WTC11 (cell line): ENCODE measurements around the gene LPCAT1. TPM values are rescaled to one million over a fixed set of nuclear protein-coding genes. Genes with fewer than 3 reads are reported as not detected.

Experiments used
- ATAC-seq: fragments of 200-7000 bp; cut with Tn5 transposase; 2 replicates; pipeline ENCODE4 v1.10.0; 2021; ENCODE audit warnings: mild to moderate bottlenecking, moderate library complexity
- CTCF ChIA-PET: fragments of 300-600 bp; sonication (Branson Sonifier 250); formaldehyde crosslinking; loops from one replicate; lab custom pipeline; 2021; ENCODE audit warnings: antibody characterized with exemption; lab: Charles Lee
- POLR2A ChIA-PET: fragments of 350-600 bp; sonication (Branson Sonifier 250); formaldehyde crosslinking; loops from one replicate; lab custom pipeline; 2021; ENCODE audit warnings: antibody characterized with exemption; lab: Charles Lee
- DNase-seq: peaks from one replicate; pipeline ENCODE4 v3.0.0; 2021; ENCODE audit warnings: low spot score
- H3K27ac Mint-ChIP-seq: 2 replicates; pipeline ENCODE4 v1.8.0; 2021; ENCODE audit warnings: mixed read lengths
- H3K27me3 Mint-ChIP-seq: 2 replicates; pipeline ENCODE4 v1.8.0; 2021; ENCODE audit warnings: low read depth, mild to moderate bottlenecking, moderate library complexity, mixed read lengths
- H3K36me3 Mint-ChIP-seq: 2 replicates; pipeline ENCODE4 v1.8.0; 2021; ENCODE audit warnings: mixed read lengths
- H3K4me1 Mint-ChIP-seq: 2 replicates; pipeline ENCODE4 v1.8.0; 2022; ENCODE audit warnings: mixed read lengths
- H3K4me3 Mint-ChIP-seq: 2 replicates; pipeline ENCODE4 v1.8.0; 2021; ENCODE audit warnings: mild to moderate bottlenecking, moderate library complexity, mixed read lengths
- H3K9me3 Mint-ChIP-seq: 2 replicates; pipeline ENCODE4 v1.8.0; 2021; ENCODE audit warnings: mixed read lengths
- ATF2 ChIP-seq: sonication (generic); formaldehyde crosslinking; IDR thresholded peaks from 2 replicates; pipeline ENCODE4 v1.8.1; 2022; ENCODE audit warnings: low read depth, missing genetic modification reagents, borderline replicate concordance
- CDX4 ChIP-seq: fragments of 250-450 bp; sonication (Bioruptor Pico); IDR thresholded peaks from 2 replicates; pipeline ENCODE4 v1.9.0; 2021; ENCODE audit warnings: moderate library complexity, mild to moderate bottlenecking, inconsistent platforms, borderline replicate concordance
- CREM ChIP-seq: sonication (generic); formaldehyde crosslinking; IDR thresholded peaks from 2 replicates; pipeline ENCODE4 v1.8.1; 2022; ENCODE audit warnings: mild to moderate bottlenecking, missing genetic modification reagents, moderate library complexity
- E2F4 ChIP-seq: sonication (generic); formaldehyde crosslinking; IDR thresholded peaks from 2 replicates; pipeline ENCODE4 v1.8.1; 2022; ENCODE audit warnings: low read depth, mild to moderate bottlenecking, moderate library complexity, missing genetic modification reagents, borderline replicate concordance
- FOXJ3 ChIP-seq: sonication (generic); formaldehyde crosslinking; IDR thresholded peaks from 2 replicates; pipeline ENCODE4 v1.9.0; 2021; ENCODE audit warnings: missing genetic modification reagents, mild to moderate bottlenecking, borderline replicate concordance
- FOXK1 ChIP-seq: sonication (generic); formaldehyde crosslinking; IDR thresholded peaks from 2 replicates; pipeline ENCODE4 v1.8.0; 2022; ENCODE audit warnings: mild to moderate bottlenecking, moderate library complexity, missing genetic modification reagents
- GABPB1 ChIP-seq: sonication (generic); formaldehyde crosslinking; IDR thresholded peaks from 2 replicates; pipeline ENCODE4 v1.8.1; 2023; ENCODE audit warnings: mild to moderate bottlenecking, missing genetic modification reagents
- JUN ChIP-seq: sonication (generic); formaldehyde crosslinking; IDR thresholded peaks from 2 replicates; pipeline ENCODE4 v1.8.0; 2023; ENCODE audit warnings: mild to moderate bottlenecking, missing genetic modification reagents
- MYBL2 ChIP-seq: sonication (generic); formaldehyde crosslinking; IDR thresholded peaks from 2 replicates; pipeline ENCODE4 v1.8.1; 2023; ENCODE audit warnings: mild to moderate bottlenecking, moderate library complexity, missing genetic modification reagents
- NFATC4 ChIP-seq: fragments of 250-450 bp; sonication (Bioruptor Pico); IDR thresholded peaks from 2 replicates; pipeline ENCODE4 v1.9.0; 2021; ENCODE audit warnings: mild to moderate bottlenecking
- NFE2L1 ChIP-seq: sonication (generic); formaldehyde crosslinking; IDR thresholded peaks from 2 replicates; pipeline ENCODE4 v1.8.1; 2023; ENCODE audit warnings: missing genetic modification reagents
- NR2C2 ChIP-seq: sonication (generic); formaldehyde crosslinking; IDR thresholded peaks from 2 replicates; pipeline ENCODE4 v1.8.0; 2022; ENCODE audit warnings: mild to moderate bottlenecking, missing genetic modification reagents
- PRDM15 ChIP-seq: sonication (generic); formaldehyde crosslinking; IDR thresholded peaks from 2 replicates; pipeline ENCODE4 v1.8.0; 2022; ENCODE audit warnings: missing genetic modification reagents
- RORB ChIP-seq: fragments of 250-450 bp; sonication (Bioruptor Pico); IDR thresholded peaks from 2 replicates; pipeline ENCODE4 v1.9.0; 2021; ENCODE audit warnings: mild to moderate bottlenecking
- SP1 ChIP-seq: sonication (generic); formaldehyde crosslinking; conservative IDR thresholded peaks from 2 replicates; pipeline ENCODE4 v1.8.1; 2022; ENCODE audit warnings: missing genetic modification reagents
- TCF7 ChIP-seq: sonication (generic); formaldehyde crosslinking; IDR thresholded peaks from 2 replicates; pipeline ENCODE4 v1.8.0; 2022; ENCODE audit warnings: mild to moderate bottlenecking, low read depth, missing genetic modification reagents, moderate library complexity
- TEAD4 ChIP-seq: sonication (generic); formaldehyde crosslinking; IDR thresholded peaks from 2 replicates; pipeline ENCODE4 v1.8.0; 2022; ENCODE audit warnings: mild to moderate bottlenecking, missing genetic modification reagents
- ZNF138 ChIP-seq: sonication (generic); formaldehyde crosslinking; conservative IDR thresholded peaks from 2 replicates; pipeline ENCODE4 v1.8.1; 2022; ENCODE audit warnings: mild to moderate bottlenecking, moderate library complexity, missing genetic modification reagents
- ZNF219 ChIP-seq: sonication (generic); formaldehyde crosslinking; IDR thresholded peaks from 2 replicates; pipeline ENCODE4 v1.8.0; 2023; ENCODE audit warnings: missing genetic modification reagents, mild to moderate bottlenecking, borderline replicate concordance
- ZNF263 ChIP-seq: sonication (generic); formaldehyde crosslinking; IDR thresholded peaks from 2 replicates; pipeline ENCODE4 v1.8.1; 2022; ENCODE audit warnings: low read depth, mild to moderate bottlenecking, moderate library complexity, missing genetic modification reagents
- ZNF317 ChIP-seq: sonication (generic); formaldehyde crosslinking; IDR thresholded peaks from 2 replicates; pipeline ENCODE4 v1.8.1; 2023; ENCODE audit warnings: low read depth, mild to moderate bottlenecking, moderate library complexity, missing genetic modification reagents, borderline replicate concordance
- ZNF396 ChIP-seq: fragments of 250-450 bp; sonication (Bioruptor Pico); IDR thresholded peaks from 2 replicates; pipeline ENCODE4 v1.8.0; 2021; ENCODE audit warnings: mild to moderate bottlenecking, moderate library complexity, borderline replicate concordance
- ZNF425 ChIP-seq: fragments of 250-450 bp; sonication (Bioruptor Pico); conservative IDR thresholded peaks from 2 replicates; pipeline ENCODE4 v1.9.0; 2021; ENCODE audit warnings: mild to moderate bottlenecking
- ZNF671 ChIP-seq: fragments of 250-450 bp; sonication (Bioruptor Pico); IDR thresholded peaks from 2 replicates; pipeline ENCODE4 v1.8.0; 2021; ENCODE audit warnings: mild to moderate bottlenecking
- total RNA-seq: library from RNA; stranded (reverse); gene quantifications from 3 replicates; pipeline ENCODE4 v1.2.3, GENCODE V29; 2021

Gene LPCAT1
- total RNA-seq, 1 experiment from 2014 or later = 206 TPM

- TF ChIP-seq ZNF317 (CRISPR knock-in tag) = no peak
- no peak for TF ChIP-seq RORB (CRISPR knock-in tag)
- TF ChIP-seq SP1 (CRISPR knock-in tag) = no peak
- no peak for TF ChIP-seq NFE2L1 (CRISPR knock-in tag)
These were observed 84.2 kb downstream of the LPCAT1 start (continued) for GRCh38 chr5:1439388-1440097.

GRCh38 chr5:1438871-1439270, 84.9 kb downstream of the LPCAT1 start:
- Mint-ChIP-seq H3K4me1 (peaks cover 8% of the 10 kb centered on the region; the same call in 1 of the 2 replicates), H3K27me3 (peaks cover 37% of the 10 kb centered on the region), H3K4me3 (no peak overlapping the region)

More at GRCh38 chr5:1438871-1439270, 84.9 kb downstream of the LPCAT1 start:
- no peak for TF ChIP-seq JUN
- TF ChIP-seq FOXK1 (CRISPR knock-in tag) = no peak
- no peak for TF ChIP-seq TEAD4 (CRISPR knock-in tag)
- no peak for TF ChIP-seq E2F4 (CRISPR knock-in tag)
- TF ChIP-seq GABPB1 (CRISPR knock-in tag) = no peak
- TF ChIP-seq NR2C2 (CRISPR knock-in tag) = no peak
- no peak for TF ChIP-seq TCF7 (CRISPR knock-in tag)
- TF ChIP-seq PRDM15 (CRISPR knock-in tag) = no peak
- no peak for TF ChIP-seq MYBL2 (CRISPR knock-in tag)
- no peak for TF ChIP-seq ZNF396
- TF ChIP-seq FOXJ3 (CRISPR knock-in tag) = no peak
- TF ChIP-seq ZNF219 (CRISPR knock-in tag) = no peak
- no peak for TF ChIP-seq NFATC4 (CRISPR knock-in tag)
- no peak for TF ChIP-seq ZNF425 (CRISPR knock-in tag)
- TF ChIP-seq CDX4 (CRISPR knock-in tag) = no peak
- TF ChIP-seq ZNF671 (CRISPR knock-in tag) = no peak
- no peak for TF ChIP-seq ZNF263 (CRISPR knock-in tag)
- TF ChIP-seq ATF2 (CRISPR knock-in tag) = no peak
- TF ChIP-seq CREM (CRISPR knock-in tag) = no peak
- no peak for TF ChIP-seq ZNF138 (CRISPR knock-in tag)
- TF ChIP-seq, all 79 proteins: peak for 0
- DNase-seq (no peak), ATAC-seq (no peak)
- ChIA-PET CTCF (interaction anchor here (3.1 kb wide), 1 partner anchor 59 kb away, joined by 21 read pairs; no protein-coding TSS in a partner anchor), POLR2A (no interaction called here)
- Mint-ChIP-seq H3K36me3 (peaks cover 4% of the 10 kb centered on the region; the same call in 1 of the 2 replicates), H3K9me3 (peaks cover 23% of the 10 kb centered on the region), H3K27ac (no peak overlapping the region)
